GM06990 (cell line): Measurements from ENCODE around the gene DIPK1C.

Experiments
- DNase-seq: peaks from one replicate; pipeline ENCODE4 v3.0.0-alpha.2; 2011; ENCODE audit not compliant: insufficient read length; ENCODE audit errors: extremely low read depth
- H3K27me3 ChIP-seq: replicated peaks from 2 replicates; pipeline ENCODE4 v1.6.0; 2011; ENCODE audit warnings: low read length; ENCODE audit not compliant: control insufficient read depth, insufficient read depth
- H3K36me3 ChIP-seq: 2 replicates; pipeline ENCODE4 v1.5.1; 2011; ENCODE audit warnings: low read length; ENCODE audit not compliant: control insufficient read depth, insufficient read depth
- H3K4me3 ChIP-seq: replicated peaks from 2 replicates; pipeline ENCODE4 v1.5.1; 2011; ENCODE audit warnings: low read depth, mild to moderate bottlenecking, control low read depth, low read length
- TF ChIP-seq, protein P1 (sequence below): IDR thresholded peaks from 2 replicates; pipeline ENCODE4 v1.5.1; 2011; ENCODE audit warnings: low read length, control low read depth, mild to moderate bottlenecking, inconsistent platforms; ENCODE audit not compliant: insufficient read depth, poor library complexity, severe bottlenecking

Gene DIPK1C

DNA sequence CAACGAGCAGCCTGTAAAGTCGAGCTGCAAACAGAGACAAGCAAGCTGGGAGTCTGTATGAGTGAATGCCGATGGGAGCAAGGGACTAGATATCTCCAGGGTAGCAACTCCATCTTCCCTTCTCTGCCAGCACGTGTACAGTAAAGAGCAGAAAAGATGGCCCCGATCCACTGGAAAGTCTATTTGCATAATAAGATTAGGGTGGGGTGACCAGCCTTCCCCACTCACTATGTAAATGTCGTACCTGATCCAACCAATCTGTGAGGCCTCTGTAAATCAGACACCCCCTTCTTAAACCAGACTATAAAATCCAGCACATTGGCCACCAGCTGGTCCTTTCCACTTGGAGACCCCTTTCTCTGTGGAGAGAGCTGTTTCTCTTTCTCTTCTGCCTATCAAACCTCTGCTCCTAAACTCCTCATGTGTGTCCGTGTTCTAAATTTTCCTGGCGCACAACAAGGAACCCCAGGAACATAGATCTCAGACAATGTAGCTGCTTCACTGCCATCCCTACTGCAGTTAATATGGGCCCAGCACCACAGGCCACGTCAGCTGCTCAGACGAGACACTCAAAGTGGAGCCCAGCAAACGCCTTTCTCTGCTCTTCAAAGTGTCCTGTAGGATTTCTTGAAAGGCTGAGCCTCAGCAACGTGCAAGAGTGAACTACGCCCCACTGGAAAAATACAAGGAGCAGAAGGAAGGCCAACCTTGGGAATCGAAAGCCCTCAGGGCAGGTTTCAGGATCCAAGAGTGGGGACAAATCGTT, 26.1 kb downstream of the DIPK1C start:
- DNase-seq: no peak
- Histone ChIP-seq H3K27me3 (no peaks in the 10 kb centered on the region; the same call in 1 of the 2 replicates), H3K4me3 (no peak overlapping the region), H3K36me3 (no peaks in the 10 kb centered on the region)
- TF ChIP-seq, protein P1, sequence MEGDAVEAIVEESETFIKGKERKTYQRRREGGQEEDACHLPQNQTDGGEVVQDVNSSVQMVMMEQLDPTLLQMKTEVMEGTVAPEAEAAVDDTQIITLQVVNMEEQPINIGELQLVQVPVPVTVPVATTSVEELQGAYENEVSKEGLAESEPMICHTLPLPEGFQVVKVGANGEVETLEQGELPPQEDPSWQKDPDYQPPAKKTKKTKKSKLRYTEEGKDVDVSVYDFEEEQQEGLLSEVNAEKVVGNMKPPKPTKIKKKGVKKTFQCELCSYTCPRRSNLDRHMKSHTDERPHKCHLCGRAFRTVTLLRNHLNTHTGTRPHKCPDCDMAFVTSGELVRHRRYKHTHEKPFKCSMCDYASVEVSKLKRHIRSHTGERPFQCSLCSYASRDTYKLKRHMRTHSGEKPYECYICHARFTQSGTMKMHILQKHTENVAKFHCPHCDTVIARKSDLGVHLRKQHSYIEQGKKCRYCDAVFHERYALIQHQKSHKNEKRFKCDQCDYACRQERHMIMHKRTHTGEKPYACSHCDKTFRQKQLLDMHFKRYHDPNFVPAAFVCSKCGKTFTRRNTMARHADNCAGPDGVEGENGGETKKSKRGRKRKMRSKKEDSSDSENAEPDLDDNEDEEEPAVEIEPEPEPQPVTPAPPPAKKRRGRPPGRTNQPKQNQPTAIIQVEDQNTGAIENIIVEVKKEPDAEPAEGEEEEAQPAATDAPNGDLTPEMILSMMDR: no peak

DNA sequence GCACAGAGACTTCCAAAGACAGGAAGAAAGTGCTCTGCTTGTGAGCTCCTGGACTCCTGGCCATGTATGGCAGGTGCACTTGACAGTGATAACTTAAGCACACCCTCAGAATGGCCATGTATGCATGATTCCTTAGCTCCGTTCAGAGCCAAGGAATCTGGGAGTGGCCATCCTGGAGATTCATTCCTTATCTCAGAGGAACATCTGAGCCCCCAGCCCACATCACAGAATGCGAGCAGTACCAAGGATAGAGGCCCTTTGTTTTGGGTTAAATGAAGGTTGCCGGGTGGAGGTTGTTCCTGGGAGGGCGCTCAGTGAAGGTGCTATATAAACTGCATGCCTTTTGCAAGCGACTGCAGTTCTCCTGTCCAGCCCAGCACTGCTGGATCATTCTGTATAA, 26.9 kb downstream of the DIPK1C start:
- no peak for DNase-seq
- Histone ChIP-seq H3K4me3 (no peak overlapping the region), H3K27me3 (no peaks in the 10 kb centered on the region; the same call in 1 of the 2 replicates), H3K36me3 (no peaks in the 10 kb centered on the region)
- TF ChIP-seq, protein P1: no peak

DNA sequence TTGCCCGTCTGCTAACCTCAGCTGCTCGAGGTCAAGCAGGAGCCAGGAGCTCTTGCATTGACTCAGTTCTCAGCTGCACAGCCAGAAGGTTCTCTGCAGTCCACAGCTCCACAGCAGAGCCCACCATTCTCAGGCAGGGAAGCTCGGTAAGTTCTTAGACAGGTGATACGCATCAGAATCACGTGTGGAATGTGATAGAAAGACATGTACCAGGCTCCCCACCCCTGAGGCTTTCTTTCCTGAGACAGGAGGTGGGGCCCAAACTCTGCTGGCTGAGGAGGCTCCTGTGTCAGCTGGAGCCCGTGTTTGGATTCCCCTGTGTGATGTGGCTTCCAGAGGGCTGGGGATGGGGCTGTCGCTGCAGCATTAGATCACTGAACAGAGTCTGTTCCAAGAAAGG, 28.0 kb downstream of the DIPK1C start:
- TF ChIP-seq, protein P1: no peak
- Histone ChIP-seq H3K36me3 (no peaks in the 10 kb centered on the region), H3K27me3 (no peaks in the 10 kb centered on the region; the same call in 1 of the 2 replicates), H3K4me3 (no peak overlapping the region)
- DNase-seq: no peak

GRCh38 chr18:74427442-74428112, 29.5 kb downstream of the DIPK1C start:
- no peak overlapping the region for H3K4me3 ChIP-seq
- H3K36me3 ChIP-seq: no peaks in the 10 kb centered on the region
- H3K27me3 ChIP-seq: no peaks in the 10 kb centered on the region; the same call in 1 of the 2 replicates
- TF ChIP-seq, protein P1: no peak
- no peak for DNase-seq

DNA sequence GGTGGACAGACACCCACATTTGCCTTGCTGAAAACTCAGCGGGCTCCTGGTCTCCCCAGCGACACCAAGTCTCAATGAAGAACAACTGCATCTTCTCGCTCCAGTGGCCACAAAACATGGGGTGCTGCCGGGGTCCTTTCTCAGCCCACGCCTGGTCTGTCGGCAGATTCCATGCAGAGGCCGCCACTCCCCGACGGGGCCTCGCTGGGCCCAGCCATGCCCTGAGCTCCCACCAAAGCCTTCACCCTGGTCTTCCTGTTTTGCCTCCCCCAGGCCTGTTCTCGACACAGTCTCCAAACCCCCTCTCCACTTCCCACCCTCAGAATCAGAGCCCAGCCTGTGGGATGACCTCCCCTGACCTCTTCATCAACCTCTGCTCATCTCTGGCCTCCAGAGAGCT, 31.2 kb downstream of the DIPK1C start:
- DNase-seq: no peak
- TF ChIP-seq, protein P1: no peak
- Histone ChIP-seq H3K4me3 (no peak overlapping the region), H3K27me3 (no peaks in the 10 kb centered on the region; the same call in 1 of the 2 replicates), H3K36me3 (no peaks in the 10 kb centered on the region)
